ENCODE measurements around the gene MB21D2.

DNA sequence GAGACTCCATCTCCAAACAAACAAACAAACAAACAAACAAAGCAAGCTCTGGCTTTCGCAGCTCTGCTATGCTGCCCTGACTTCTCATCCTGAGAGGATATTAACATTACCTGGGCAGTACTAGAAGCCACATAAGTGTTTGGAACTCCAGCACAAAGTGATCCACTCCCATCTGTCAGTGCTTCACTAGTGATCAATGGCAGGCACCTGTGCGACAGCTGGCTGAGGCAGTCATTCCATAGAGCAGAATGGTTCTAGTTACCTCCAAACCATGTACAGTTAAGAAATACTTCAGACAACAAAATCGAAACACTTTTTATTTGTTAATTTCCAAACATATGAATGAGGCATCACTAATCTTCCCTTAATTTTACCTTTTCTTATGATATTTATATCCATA is 2.8 kb upstream of the MB21D2 start:
- no peak for TF ChIP-seq EP300 (IDR thresholded peaks at IDR 0.05; ENCODE audit: borderline replicate concordance)
- TF ChIP-seq, protein P1, sequence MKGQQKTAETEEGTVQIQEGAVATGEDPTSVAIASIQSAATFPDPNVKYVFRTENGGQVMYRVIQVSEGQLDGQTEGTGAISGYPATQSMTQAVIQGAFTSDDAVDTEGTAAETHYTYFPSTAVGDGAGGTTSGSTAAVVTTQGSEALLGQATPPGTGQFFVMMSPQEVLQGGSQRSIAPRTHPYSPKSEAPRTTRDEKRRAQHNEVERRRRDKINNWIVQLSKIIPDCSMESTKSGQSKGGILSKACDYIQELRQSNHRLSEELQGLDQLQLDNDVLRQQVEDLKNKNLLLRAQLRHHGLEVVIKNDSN (IDR thresholded peaks at IDR 0.05), result no peak
- no peak for TF ChIP-seq TCF12 (IDR thresholded peaks at IDR 0.05; ENCODE audit: low read depth)
- no peak for TF ChIP-seq EGR1 (IDR thresholded peaks at IDR 0.05)
- TF ChIP-seq ZBTB7A (IDR thresholded peaks at IDR 0.05; ENCODE audit: low read depth), result no peak
- TF ChIP-seq, protein P2, sequence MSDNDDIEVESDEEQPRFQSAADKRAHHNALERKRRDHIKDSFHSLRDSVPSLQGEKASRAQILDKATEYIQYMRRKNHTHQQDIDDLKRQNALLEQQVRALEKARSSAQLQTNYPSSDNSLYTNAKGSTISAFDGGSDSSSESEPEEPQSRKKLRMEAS (IDR thresholded peaks at IDR 0.05), result no peak
- no peak for TF ChIP-seq TEAD4 (IDR thresholded peaks at IDR 0.05)
- TF ChIP-seq, protein P3, sequence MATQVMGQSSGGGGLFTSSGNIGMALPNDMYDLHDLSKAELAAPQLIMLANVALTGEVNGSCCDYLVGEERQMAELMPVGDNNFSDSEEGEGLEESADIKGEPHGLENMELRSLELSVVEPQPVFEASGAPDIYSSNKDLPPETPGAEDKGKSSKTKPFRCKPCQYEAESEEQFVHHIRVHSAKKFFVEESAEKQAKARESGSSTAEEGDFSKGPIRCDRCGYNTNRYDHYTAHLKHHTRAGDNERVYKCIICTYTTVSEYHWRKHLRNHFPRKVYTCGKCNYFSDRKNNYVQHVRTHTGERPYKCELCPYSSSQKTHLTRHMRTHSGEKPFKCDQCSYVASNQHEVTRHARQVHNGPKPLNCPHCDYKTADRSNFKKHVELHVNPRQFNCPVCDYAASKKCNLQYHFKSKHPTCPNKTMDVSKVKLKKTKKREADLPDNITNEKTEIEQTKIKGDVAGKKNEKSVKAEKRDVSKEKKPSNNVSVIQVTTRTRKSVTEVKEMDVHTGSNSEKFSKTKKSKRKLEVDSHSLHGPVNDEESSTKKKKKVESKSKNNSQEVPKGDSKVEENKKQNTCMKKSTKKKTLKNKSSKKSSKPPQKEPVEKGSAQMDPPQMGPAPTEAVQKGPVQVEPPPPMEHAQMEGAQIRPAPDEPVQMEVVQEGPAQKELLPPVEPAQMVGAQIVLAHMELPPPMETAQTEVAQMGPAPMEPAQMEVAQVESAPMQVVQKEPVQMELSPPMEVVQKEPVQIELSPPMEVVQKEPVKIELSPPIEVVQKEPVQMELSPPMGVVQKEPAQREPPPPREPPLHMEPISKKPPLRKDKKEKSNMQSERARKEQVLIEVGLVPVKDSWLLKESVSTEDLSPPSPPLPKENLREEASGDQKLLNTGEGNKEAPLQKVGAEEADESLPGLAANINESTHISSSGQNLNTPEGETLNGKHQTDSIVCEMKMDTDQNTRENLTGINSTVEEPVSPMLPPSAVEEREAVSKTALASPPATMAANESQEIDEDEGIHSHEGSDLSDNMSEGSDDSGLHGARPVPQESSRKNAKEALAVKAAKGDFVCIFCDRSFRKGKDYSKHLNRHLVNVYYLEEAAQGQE (IDR thresholded peaks at IDR 0.05; ENCODE audit: low read depth), result no peak
- TF ChIP-seq CREB1 (IDR thresholded peaks at IDR 0.05; ENCODE audit: low read depth), result no peak
